ENCODE results near the gene IFIH1.

The IFIH1 gene

GRCh38 chr2:162256591-162256991, 61.9 kb downstream of the IFIH1 start:
- DNase-seq, result no peak

- no peak for DNase-seq
Observed at GRCh38 chr2:162254236-162254871, 64.1 kb downstream of the IFIH1 start.

GRCh38 chr2:162253435-162253834, 65.0 kb downstream of the IFIH1 start:
- DNase-seq, result no peak

- DNase-seq, result no peak
Observed at GRCh38 chr2:162252153-162252552, 66.3 kb downstream of the IFIH1 start.

- no peak for DNase-seq
Observed at GRCh38 chr2:162245781-162246180, 72.7 kb downstream of the IFIH1 start.

GRCh38 chr2:162245061-162245460, 73.4 kb downstream of the IFIH1 start:
- no peak for DNase-seq

- DNase-seq, result no peak
Observed at GRCh38 chr2:162244541-162245031, 73.9 kb downstream of the IFIH1 start.

- no peak for DNase-seq
Observed at GRCh38 chr2:162243715-162244114, 74.8 kb downstream of the IFIH1 start.

- DNase-seq, result no peak
Observed at GRCh38 chr2:162243294-162243693, 75.2 kb downstream of the IFIH1 start, which contains the start of gene FAP. Gene FAP (minus strand): TSS chr2:162243445. CDS start chr2:162243327, 118 bp downstream.

- no peak for DNase-seq
Observed at GRCh38 chr2:162242586-162243280, 75.8 kb downstream of the IFIH1 start.

- DNase-seq, result no peak
Observed at GRCh38 chr2:162241571-162241970, 76.9 kb downstream of the IFIH1 start.

GRCh38 chr2:162234620-162235462, 83.6 kb downstream of the IFIH1 start:
- DNase-seq, result no peak

- DNase-seq, result no peak
Observed at GRCh38 chr2:162233197-162233596, 85.3 kb downstream of the IFIH1 start.

GRCh38 chr2:162232671-162233070, 85.8 kb downstream of the IFIH1 start:
- no peak for DNase-seq

- DNase-seq, result no peak
Observed at GRCh38 chr2:162232027-162232426, 86.5 kb downstream of the IFIH1 start.

GRCh38 chr2:162230761-162231160, 87.7 kb downstream of the IFIH1 start:
- DNase-seq, result no peak

GRCh38 chr2:162226836-162227235, 91.6 kb downstream of the IFIH1 start:
- DNase-seq, result no peak

- DNase-seq, result peak in 1 of 2 experiments; percentile 48
Observed at GRCh38 chr2:162221064-162221463, 97.4 kb downstream of the IFIH1 start.

- DNase-seq, result no peak
Observed at GRCh38 chr2:162220368-162220767, 98.1 kb downstream of the IFIH1 start.

GRCh38 chr2:162219426-162219825, 99.1 kb downstream of the IFIH1 start:
- DNase-seq, result no peak

- no peak for DNase-seq
Observed at GRCh38 chr2:162217598-162217997, 100.9 kb downstream of the IFIH1 start.

Data from NCI-H526 (cell line).